Measurements from ENCODE around the gene BRD7.

- no peak for TF ChIP-seq CTCF (IDR thresholded peaks at IDR 0.05; ENCODE audit: low read depth, low read length)
- TF ChIP-seq EZH2phosphoT487 (IDR thresholded peaks at IDR 0.05; ENCODE audit: low read depth): no peak
Observed at GRCh38 chr16:50331570-50331969, 37.2 kb downstream of the BRD7 start.
